ENCODE data around the gene FAAH.
A peak's percentile ranks its signal among the peaks of the same experiment; 100 is the strongest.
"Not testable (repeated sequence)": the region's sequence is repeated elsewhere in the genome, so short reads cannot be mapped to it uniquely, and the experiment has no call there.

The FAAH gene

DNA sequence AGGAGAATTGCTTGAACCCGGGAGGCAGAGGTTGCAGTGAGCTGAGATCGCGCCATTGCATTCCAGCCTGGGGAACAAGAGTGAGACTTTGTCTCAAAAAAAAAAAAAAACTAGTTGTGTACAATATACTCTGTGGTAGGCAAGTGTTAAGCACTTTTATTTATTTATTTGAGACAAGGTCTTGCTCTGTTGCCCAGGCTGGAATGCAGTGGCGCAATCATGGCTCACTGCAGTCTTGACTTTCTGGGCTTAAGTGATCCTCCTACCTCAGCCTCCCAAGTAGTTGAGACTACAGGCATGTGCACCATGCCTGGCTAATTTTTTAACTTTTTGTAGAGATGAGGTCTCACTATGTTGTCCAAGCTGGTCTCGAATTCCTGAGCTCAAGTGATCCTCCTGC, 38.2 kb upstream of the FAAH start:
- not testable (repeated sequence) for H4K91ac ChIP-seq (ENCODE audit: low read depth, low read length, poor library complexity)
- H3K36me3 ChIP-seq (replicated peaks in 1 of 2; ENCODE audit: control insufficient read depth in 2 of 2, insufficient read depth in 2 of 2, low read length in 2 of 2) = peaks cover 19 to 79% of the 10 kb centered on the region in 2 donors

DNA sequence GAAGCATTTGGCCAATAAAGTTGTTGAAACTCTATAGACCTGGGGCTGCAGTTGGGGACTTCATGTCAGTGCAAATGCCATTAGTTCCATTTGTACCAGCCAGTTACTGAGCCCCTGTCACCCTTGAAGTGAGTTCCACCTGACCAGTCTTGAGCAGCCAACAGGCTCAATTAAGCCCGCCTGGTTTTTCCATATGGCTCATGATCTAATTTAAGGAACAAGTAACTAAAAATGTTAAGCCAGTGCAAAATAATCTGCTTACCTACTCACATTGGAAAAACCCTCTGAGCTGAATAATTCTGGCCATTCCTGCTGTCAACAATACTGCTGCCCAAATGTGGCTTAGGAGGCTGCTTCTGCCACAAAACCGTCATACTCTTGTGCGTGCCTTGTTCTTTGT, 32.0 kb upstream of the FAAH start:
- Histone ChIP-seq H3K18ac (ENCODE audit: low read length) (no peak overlapping the region), H3K36me3 (replicated peaks in 1 of 2; ENCODE audit: control insufficient read depth in 2 of 2, insufficient read depth in 2 of 2, low read length in 2 of 2) (peaks cover 13 to 85% of the 10 kb centered on the region in 2 donors), H3K9ac (ENCODE audit: low read depth, low read length, poor library complexity) (no peak overlapping the region), H3K14ac (ENCODE audit: low read length) (no peak overlapping the region), H2AFZ (ENCODE audit: low read length) (no peak overlapping the region), H3K4me3 (ENCODE audit: low read length in 2 of 2) (no peak overlapping the region), H2BK120ac (ENCODE audit: low read depth, low read length) (no peak overlapping the region), H3K4ac (ENCODE audit: low read length) (no peak overlapping the region), H3K4me2 (ENCODE audit: insufficient read depth, low read length, poor library complexity, severe bottlenecking) (no peak overlapping the region), H3K27ac (replicated peaks; ENCODE audit: low read length) (peak overlapping the region; percentile 7), H3K79me1 (ENCODE audit: low read depth, low read length) (no peaks in the 10 kb centered on the region), H2BK5ac (ENCODE audit: low read length) (no peak overlapping the region), H3K23ac (ENCODE audit: low read depth, low read length, poor library complexity) (no peak overlapping the region), H2AK5ac (ENCODE audit: low read depth, low read length) (no peak overlapping the region), H3K9me3 (replicated peaks in 1 of 2; ENCODE audit: control insufficient read depth in 2 of 2, insufficient read depth in 1 of 2, low read depth in 1 of 2, low read length in 2 of 2) (no peaks in the 10 kb centered on the region), H2BK15ac (ENCODE audit: low read length) (no peak overlapping the region), H3K4me1 (ENCODE audit: control insufficient read depth in 2 of 2, insufficient read depth in 1 of 2, low read depth in 1 of 2, low read length in 2 of 2) (peaks cover 0 to 11% of the 10 kb centered on the region in 2 donors), H4K91ac (ENCODE audit: low read depth, low read length, poor library complexity) (no peak overlapping the region), H2BK12ac (ENCODE audit: low read length) (no peak overlapping the region), H3K27me3 (ENCODE audit: control insufficient read depth in 3 of 3, insufficient read depth in 3 of 3, low read depth in 1 of 3, low read length in 3 of 3) (no peaks in the 10 kb centered on the region), H4K8ac (ENCODE audit: low read depth, low read length) (no peak overlapping the region)
- DNase-seq (ENCODE audit: low spot score) = no peak
- WGBS, 2 donors (ENCODE audit: extremely low coverage in 2 of 2, insufficient read length in 2 of 2, insufficient replicate concordance in 1 of 2) = no CpG with 5 or more reads among the region's 3 CpGs

More for the DNA sequence above, 38.2 kb upstream of the FAAH start:
- H3K4me2 ChIP-seq (ENCODE audit: insufficient read depth, low read length, poor library complexity, severe bottlenecking); H3K18ac ChIP-seq (ENCODE audit: low read length); H3K4me3 ChIP-seq (ENCODE audit: low read length in 2 of 2); H2BK5ac ChIP-seq (ENCODE audit: low read length); DNase-seq (ENCODE audit: low spot score); H3K14ac ChIP-seq (ENCODE audit: low read length); H3K9ac ChIP-seq (ENCODE audit: low read depth, low read length, poor library complexity); H3K79me1 ChIP-seq (ENCODE audit: low read depth, low read length); H3K9me3 ChIP-seq (replicated peaks in 1 of 2; ENCODE audit: control insufficient read depth in 2 of 2, insufficient read depth in 1 of 2, low read depth in 1 of 2, low read length in 2 of 2); H2BK15ac ChIP-seq (ENCODE audit: low read length); H2BK12ac ChIP-seq (ENCODE audit: low read length); H2BK120ac ChIP-seq (ENCODE audit: low read depth, low read length); H2AFZ ChIP-seq (ENCODE audit: low read length); H3K4ac ChIP-seq (ENCODE audit: low read length); H3K23ac ChIP-seq (ENCODE audit: low read depth, low read length, poor library complexity); H2AK5ac ChIP-seq (ENCODE audit: low read depth, low read length); H3K27me3 ChIP-seq (ENCODE audit: control insufficient read depth in 3 of 3, insufficient read depth in 3 of 3, low read depth in 1 of 3, low read length in 3 of 3); H3K4me1 ChIP-seq (ENCODE audit: control insufficient read depth in 2 of 2, insufficient read depth in 1 of 2, low read depth in 1 of 2, low read length in 2 of 2); H3K27ac ChIP-seq (replicated peaks; ENCODE audit: low read length); H4K8ac ChIP-seq (ENCODE audit: low read depth, low read length): not testable (repeated sequence)
- no CpG with 5 or more reads among the region's 5 CpGs for WGBS, 2 donors (ENCODE audit: extremely low coverage in 2 of 2, insufficient read length in 2 of 2, insufficient replicate concordance in 1 of 2)

DNA sequence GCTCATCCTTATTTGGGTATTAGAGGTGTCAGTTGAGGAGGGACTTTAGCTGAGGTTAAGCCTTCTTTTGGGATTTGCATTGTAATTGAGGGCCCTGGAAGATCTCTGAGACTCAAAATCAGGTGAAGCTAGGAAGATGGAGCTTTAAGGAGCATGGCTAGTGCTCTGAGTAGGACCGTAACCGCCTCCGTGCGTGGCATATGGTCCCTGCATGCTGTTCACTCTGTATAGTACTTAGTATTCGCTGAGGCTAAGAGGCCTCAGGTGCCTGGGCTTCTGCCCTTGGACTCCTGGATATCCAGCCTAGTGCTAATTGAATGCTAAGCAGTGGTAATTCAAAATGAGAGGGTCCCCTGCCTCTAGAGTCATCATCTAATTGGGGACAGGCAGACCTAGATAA, 31.0 kb upstream of the FAAH start:
- DNase-seq (ENCODE audit: low spot score) = no peak
- no peak overlapping the region for H3K4ac ChIP-seq (ENCODE audit: low read length)
- WGBS, 2 donors (ENCODE audit: extremely low coverage in 2 of 2, insufficient read length in 2 of 2, insufficient replicate concordance in 1 of 2) = no CpG with 5 or more reads among the region's 5 CpGs
- H3K9ac ChIP-seq (ENCODE audit: low read depth, low read length, poor library complexity) = no peak overlapping the region
- H2AFZ ChIP-seq (ENCODE audit: low read length) = no peak overlapping the region
- no peak overlapping the region for H2BK15ac ChIP-seq (ENCODE audit: low read length)
- H3K14ac ChIP-seq (ENCODE audit: low read length) = no peak overlapping the region
- H3K18ac ChIP-seq (ENCODE audit: low read length) = no peak overlapping the region
- no peak overlapping the region for H2AK5ac ChIP-seq (ENCODE audit: low read depth, low read length)
- no peaks in the 10 kb centered on the region for H3K9me3 ChIP-seq (replicated peaks in 1 of 2; ENCODE audit: control insufficient read depth in 2 of 2, insufficient read depth in 1 of 2, low read depth in 1 of 2, low read length in 2 of 2)
- no peak overlapping the region for H2BK120ac ChIP-seq (ENCODE audit: low read depth, low read length)
- H3K4me2 ChIP-seq (ENCODE audit: insufficient read depth, low read length, poor library complexity, severe bottlenecking) = no peak overlapping the region
- no peak overlapping the region for H3K23ac ChIP-seq (ENCODE audit: low read depth, low read length, poor library complexity)
- no peak overlapping the region for H4K91ac ChIP-seq (ENCODE audit: low read depth, low read length, poor library complexity)
- no peaks in the 10 kb centered on the region for H3K79me1 ChIP-seq (ENCODE audit: low read depth, low read length)
- H2BK12ac ChIP-seq (ENCODE audit: low read length) = no peak overlapping the region
- no peak overlapping the region for H3K4me3 ChIP-seq (ENCODE audit: low read length in 2 of 2)
- H3K4me1 ChIP-seq (ENCODE audit: control insufficient read depth in 2 of 2, insufficient read depth in 1 of 2, low read depth in 1 of 2, low read length in 2 of 2) = peaks cover 0 to 11% of the 10 kb centered on the region in 2 donors
- H3K27ac ChIP-seq (replicated peaks; ENCODE audit: low read length) = no peak overlapping the region
- H4K8ac ChIP-seq (ENCODE audit: low read depth, low read length) = no peak overlapping the region
- no peaks in the 10 kb centered on the region for H3K27me3 ChIP-seq (ENCODE audit: control insufficient read depth in 3 of 3, insufficient read depth in 3 of 3, low read depth in 1 of 3, low read length in 3 of 3)
- no peak overlapping the region for H2BK5ac ChIP-seq (ENCODE audit: low read length)
- peaks cover 14 to 86% of the 10 kb centered on the region in 2 donors for H3K36me3 ChIP-seq (replicated peaks in 1 of 2; ENCODE audit: control insufficient read depth in 2 of 2, insufficient read depth in 2 of 2, low read length in 2 of 2)

DNA sequence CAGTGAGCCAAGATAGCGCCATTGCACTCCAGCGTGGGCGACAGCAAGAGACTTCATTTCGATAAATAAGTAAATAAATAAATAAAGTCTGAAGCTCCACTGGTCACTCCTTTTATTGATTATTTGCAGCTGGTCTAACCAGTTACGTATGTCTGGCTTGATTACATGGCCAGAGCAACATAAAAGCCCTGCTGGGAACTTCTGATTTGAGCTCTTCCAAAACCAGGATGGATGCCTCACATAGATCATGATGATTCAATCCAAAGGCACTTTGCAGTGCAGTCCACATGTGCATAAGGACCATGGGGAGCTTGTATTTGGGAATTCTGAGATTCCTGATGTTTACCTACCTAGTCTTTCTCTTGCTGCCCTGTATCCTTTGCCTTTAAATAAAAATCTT, 29.5 kb upstream of the FAAH start:
- H3K23ac ChIP-seq (ENCODE audit: low read depth, low read length, poor library complexity) = no peak overlapping the region
- H2BK120ac ChIP-seq (ENCODE audit: low read depth, low read length) = no peak overlapping the region
- H2BK12ac ChIP-seq (ENCODE audit: low read length) = no peak overlapping the region
- no peak overlapping the region for H3K9ac ChIP-seq (ENCODE audit: low read depth, low read length, poor library complexity)
- no peak overlapping the region for H3K18ac ChIP-seq (ENCODE audit: low read length)
- no peak overlapping the region for H2AFZ ChIP-seq (ENCODE audit: low read length)
- no peak overlapping the region for H3K27ac ChIP-seq (replicated peaks; ENCODE audit: low read length)
- H4K8ac ChIP-seq (ENCODE audit: low read depth, low read length) = no peak overlapping the region
- H3K14ac ChIP-seq (ENCODE audit: low read length) = no peak overlapping the region
- no peak overlapping the region for H3K4ac ChIP-seq (ENCODE audit: low read length)
- H3K27me3 ChIP-seq (ENCODE audit: control insufficient read depth in 3 of 3, insufficient read depth in 3 of 3, low read depth in 1 of 3, low read length in 3 of 3) = no peaks in the 10 kb centered on the region
- H3K4me1 ChIP-seq (ENCODE audit: control insufficient read depth in 2 of 2, insufficient read depth in 1 of 2, low read depth in 1 of 2, low read length in 2 of 2) = peaks cover 0 to 11% of the 10 kb centered on the region in 2 donors
- H3K4me3 ChIP-seq (ENCODE audit: low read length in 2 of 2) = no peak overlapping the region
- no CpG with 5 or more reads among the region's 5 CpGs for WGBS, 2 donors (ENCODE audit: extremely low coverage in 2 of 2, insufficient read length in 2 of 2, insufficient replicate concordance in 1 of 2)
- H2AK5ac ChIP-seq (ENCODE audit: low read depth, low read length) = no peak overlapping the region
- no peaks in the 10 kb centered on the region for H3K79me1 ChIP-seq (ENCODE audit: low read depth, low read length)
- no peak overlapping the region for H3K4me2 ChIP-seq (ENCODE audit: insufficient read depth, low read length, poor library complexity, severe bottlenecking)
- H3K9me3 ChIP-seq (replicated peaks in 1 of 2; ENCODE audit: control insufficient read depth in 2 of 2, insufficient read depth in 1 of 2, low read depth in 1 of 2, low read length in 2 of 2) = no peaks in the 10 kb centered on the region
- no peak overlapping the region for H2BK15ac ChIP-seq (ENCODE audit: low read length)
- no peak overlapping the region for H4K91ac ChIP-seq (ENCODE audit: low read depth, low read length, poor library complexity)
- no peak for DNase-seq (ENCODE audit: low spot score)
- H2BK5ac ChIP-seq (ENCODE audit: low read length) = no peak overlapping the region
- peaks cover 18 to 88% of the 10 kb centered on the region in 2 donors for H3K36me3 ChIP-seq (replicated peaks in 1 of 2; ENCODE audit: control insufficient read depth in 2 of 2, insufficient read depth in 2 of 2, low read length in 2 of 2)

All from neuronal stem cell (in vitro differentiated cells).